HG03108 (cell line): Measurements from ENCODE around the gene EDAR.

Experiments used
- ATAC-seq: cut with Tn5 transposase; IDR thresholded peaks from one replicate; pipeline ENCODE4 v1.9.1; 2021; ENCODE audit warnings: moderate library complexity; ENCODE audit not compliant: unreplicated experiment

Gene EDAR

DNA sequence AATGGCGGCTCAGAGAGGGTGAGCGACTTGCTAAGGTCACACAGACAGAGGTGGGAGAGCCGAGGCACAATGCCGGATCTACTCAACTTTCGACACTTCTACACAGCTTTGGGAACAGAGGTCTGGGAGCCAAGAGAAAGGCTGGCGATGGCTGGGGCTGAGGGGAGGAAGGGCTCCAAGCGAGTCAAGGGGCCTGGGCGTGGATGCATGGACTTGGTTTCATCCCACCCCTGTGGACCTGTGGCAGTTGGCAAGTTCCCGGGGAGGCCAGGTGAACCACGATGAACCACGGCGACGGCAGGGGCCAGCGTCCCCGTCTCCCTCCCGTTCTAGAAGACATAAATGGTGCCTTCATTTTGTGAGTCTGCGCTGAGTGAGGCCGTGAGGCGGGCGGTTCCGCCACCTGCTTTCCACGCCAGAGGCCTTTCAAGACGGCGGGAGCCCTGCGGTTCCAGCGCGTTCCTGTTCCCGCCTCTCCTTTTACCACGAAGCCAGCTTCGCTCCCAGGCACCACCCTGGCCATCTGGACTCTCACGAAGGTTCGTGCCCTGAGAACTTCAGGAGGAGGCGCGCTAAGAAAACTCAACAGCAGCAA is 46.7 kb downstream of the EDAR start:
- ATAC-seq, result no peak

DNA sequence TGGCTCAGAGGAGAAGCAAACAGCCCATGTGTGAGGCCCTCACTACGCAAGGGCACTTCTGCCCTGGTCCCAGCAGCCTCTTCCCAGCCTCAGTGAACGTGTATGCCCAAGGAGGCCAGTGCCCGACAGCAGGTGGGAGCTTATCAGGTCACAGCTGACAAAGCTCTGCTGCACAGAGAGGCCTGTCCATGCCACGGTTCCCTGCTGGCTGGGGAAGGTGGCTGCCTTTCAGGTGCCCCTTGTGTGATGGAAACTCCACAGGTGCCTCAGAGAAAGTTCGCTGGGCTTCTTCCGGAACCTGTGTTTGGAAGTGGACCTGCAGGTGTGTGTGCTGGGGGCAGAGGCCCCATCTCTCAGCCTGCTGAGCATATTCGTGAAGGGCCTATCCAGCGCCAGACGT is 47.3 kb downstream of the EDAR start:
- no peak for ATAC-seq

DNA sequence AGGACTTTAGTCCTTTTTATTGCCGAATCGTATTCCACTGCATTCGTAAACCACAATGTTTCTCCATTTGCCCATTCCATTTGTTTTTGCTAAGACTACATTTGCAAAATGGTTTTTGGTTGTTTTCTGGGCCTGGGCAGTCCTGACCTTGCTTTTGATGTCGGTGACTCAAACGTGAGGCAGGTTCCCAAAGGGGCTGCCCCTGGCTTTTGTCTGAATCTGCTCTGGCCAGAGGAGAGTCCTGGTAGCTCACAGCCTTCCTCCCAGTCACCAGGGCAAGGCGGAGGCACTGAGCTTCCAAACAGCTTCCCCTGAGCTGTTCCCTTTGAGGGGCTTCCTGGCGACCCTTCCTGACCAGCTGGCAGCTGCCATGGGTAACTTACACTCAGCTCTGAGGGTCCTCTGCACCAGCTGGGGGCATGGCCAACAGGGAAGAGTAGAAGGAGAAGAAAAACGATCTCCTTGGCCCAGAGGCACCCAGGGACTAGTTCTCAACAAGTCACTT is 47.8 kb downstream of the EDAR start:
- no peak for ATAC-seq

DNA sequence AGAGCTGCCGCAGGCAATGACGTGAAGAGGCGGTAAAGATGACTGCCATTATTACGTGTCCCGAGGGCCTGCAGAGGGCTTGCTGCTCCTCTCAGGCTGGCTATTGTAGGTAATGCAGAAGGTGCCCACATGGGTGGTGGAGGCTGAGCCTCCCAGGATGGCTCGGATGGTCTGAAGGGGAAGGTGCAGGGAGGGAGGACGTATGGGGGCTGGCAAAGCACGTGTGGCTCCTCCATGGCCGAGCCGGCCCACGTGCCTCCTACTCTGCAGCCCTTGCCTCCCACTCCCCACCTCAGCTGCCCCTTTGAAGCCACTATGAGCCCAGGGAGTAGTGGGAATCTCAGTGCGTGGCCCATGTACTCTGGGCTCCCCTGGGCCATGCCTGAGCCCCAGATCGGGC is 48.9 kb downstream of the EDAR start:
- no peak for ATAC-seq

DNA sequence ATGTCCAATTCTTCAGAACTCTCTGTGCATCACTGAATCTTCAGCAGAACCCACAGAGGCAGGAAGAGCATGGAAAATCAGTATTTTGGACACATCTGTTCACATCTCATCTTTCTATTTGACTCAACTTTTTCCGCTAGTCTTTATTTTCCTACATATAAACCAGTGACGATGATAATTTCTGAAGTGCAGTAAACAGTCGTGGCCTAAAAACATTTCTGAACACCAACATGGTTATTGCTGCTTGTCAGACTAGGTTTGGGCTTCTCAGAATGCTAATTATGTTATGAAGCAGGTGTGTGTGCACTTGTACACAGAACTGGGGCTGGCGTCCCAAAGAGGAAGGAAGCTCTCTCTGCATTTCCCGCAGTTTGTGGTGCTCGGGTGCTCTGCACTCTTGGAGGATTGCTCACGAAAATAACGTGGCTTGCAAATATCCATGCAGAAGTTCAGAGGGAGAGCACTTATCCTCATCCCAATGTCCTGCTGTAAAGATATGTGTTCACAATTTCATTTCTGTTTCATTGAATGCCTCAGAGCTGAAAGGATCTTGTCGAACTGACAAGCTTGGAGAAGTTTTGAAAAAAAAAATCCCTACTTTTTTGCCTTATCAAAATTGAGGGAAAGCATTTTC is 50.8 kb downstream of the EDAR start:
- no peak for ATAC-seq

DNA sequence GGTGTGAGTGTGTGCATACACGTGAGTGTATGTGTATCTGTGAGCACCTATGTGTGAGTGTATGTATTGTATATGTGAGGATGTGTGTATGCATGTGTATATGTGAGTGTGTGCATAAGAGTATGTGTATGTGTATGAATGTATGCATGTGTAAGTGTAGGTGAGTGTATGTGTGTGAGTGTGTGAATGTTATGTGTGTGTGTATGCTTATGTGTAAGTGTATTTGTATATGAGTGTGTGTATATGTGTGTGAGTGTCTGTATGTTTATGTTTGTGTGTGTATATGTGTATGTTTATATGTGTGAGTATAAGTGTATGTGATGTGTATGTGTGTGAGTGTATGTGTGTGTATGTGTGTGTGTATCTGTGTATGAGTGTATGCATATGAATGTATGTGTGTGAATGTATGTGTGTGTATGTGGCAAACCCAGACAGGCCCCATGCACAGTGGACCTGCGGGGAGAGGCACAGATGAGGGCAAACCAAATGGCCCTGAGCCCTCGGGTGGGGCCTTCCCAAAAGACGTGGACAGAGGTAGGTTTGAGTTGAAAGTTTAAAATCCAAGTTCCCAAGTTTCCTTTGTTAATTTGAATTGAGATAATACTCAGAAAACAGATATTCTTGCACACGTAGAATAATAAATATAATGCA is 51.5 kb downstream of the EDAR start:
- no peak for ATAC-seq

DNA sequence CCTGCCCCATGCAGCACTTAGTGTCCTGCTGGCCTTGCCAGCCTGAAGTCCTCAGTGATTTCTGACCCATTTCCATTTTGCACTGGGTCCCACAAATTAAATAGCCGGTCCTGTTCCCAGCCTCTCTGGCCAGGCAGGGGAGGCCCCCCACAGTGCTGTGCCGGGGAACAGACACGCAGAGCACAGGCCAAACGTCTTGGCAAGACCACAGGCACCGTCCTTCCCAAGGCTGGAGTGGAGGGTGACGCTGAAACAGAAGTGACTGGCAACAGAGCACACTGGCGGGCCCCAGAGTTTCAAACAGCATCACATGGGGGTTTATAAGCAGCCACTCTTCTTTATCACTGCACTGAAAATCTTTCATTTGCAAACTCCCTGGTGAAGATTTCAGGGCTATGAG is 52.2 kb downstream of the EDAR start:
- ATAC-seq, result no peak

DNA sequence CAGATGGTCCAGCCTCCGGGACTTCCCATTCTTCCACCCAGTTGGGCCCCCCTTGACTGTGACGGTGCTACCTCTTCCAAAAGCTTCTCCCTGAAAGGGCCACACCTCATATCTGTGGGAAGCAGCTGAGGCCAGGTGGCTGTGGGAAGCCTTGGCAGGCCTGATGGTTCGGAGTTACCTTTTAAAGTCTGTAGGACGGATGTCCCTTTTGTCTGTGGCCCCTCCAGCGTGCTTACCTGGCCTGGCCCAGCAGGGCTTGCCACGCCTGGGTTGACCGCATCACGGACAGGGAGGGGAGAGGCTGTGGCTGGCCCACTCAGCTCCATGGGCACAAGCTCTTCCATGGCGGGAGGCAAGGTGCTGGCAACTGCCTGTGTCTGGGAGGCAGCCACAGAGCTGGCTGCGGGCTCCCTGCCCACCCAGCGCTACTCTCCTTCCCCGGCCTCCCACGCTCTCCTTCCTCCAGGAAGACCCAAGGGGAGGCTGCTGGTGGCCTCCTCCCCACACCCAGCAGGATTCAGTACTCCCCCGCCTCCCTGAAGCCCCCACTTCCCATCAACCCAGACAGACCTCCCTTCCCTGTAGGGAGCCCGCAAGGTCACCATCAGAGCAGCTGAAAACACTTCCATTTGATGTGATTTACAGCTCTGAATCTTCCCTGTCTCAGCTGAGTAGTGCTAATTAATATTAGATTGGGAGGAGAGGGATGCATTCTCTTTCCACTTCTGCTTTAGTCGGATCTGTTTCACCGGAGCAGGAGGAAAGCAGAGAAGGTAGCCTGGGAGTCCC is 52.8 kb downstream of the EDAR start:
- ATAC-seq, result no peak

DNA sequence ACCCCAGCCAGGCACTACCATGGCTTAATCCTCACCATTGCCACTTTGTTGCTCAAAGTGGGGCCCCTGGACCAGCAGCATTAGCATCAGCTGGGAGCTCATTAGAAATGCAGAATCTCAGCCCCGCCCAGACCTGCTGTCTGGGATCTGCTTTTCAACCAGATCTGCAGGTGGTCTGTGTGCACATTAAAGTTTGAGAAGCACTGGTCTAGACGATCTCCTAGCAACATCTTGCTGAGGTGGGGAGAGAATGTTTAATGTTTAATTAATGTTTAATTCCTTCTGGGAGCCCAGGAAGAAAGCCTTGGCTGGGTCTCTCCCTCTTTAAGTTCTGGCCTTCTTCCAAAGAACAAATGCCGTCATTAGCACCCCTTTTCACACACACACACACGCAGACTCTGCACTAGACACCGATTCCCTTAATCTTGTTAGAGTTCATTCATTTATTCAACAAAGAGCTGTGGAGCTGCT is 53.7 kb downstream of the EDAR start:
- no peak for ATAC-seq

DNA sequence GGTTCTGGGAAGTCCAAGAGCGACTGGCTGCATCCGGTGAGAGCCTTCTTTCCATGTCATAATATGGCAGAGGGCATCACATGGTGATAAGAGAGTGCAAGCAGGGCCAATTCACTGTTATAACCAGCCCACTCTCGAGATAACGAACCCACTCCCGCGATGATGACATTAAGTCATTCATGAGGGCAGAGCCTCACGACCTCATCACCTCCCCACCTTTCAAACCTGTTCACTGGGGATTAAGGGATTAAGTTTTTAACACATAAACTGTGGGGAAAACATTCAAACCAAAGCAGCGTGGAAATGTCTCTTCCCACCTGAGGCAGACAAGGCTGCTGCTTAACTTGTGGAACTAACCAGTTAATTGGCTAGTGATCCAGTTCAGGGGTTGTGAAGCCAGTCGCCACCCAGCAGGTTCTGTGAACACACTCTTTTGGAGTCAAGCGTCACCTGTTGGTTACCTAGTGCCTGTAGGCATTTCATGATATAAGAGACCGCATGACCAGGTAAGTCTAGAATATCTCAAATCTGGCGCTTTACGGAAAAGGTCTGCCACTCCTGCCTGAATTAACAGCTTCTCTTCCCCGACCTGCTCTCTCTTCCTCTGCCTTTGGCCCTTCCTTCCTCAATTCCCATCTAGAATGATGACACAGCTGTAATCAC is 54.3 kb downstream of the EDAR start:
- ATAC-seq, result no peak

DNA sequence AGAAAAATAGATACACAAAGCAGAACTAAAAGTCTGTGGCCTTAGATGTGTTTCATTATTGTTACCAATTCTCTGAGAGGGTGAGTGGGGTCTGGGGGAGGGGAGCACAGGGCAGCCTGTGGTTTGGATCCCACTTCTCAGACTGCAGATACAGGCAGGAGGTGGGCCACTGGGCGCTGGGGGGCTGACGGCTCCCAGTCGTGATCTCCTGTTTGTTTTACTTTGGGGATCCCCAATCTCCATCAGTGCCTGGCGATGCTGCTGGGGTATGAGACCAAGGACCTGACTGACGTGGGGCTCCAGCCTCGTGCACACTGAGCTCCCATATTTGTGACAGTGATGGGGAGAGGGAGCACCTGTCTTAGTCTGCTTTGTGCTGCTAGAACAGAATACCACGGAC is 54.9 kb downstream of the EDAR start:
- ATAC-seq, result no peak

DNA sequence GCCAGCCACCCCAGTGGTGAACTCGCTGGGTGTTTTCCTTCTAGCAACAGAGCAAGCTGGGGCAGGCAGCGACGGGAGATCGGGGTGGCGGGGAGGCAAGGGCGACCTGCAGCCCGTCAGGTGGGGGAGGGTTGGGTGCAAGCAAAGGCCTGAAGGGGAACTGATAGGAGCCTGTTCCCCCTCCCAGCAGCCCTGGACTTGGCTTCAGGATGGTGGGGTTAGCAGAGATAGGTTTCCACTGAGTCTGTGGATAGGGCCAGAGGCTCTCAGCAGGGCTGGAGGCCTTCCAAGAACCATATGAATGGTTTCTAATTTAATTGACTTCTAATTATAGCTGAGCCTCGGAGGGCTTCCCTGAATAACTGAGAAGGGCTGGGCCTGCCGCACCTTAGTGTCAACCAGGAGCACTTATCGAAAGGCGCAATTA is 55.3 kb downstream of the EDAR start:
- ATAC-seq, result no peak

DNA sequence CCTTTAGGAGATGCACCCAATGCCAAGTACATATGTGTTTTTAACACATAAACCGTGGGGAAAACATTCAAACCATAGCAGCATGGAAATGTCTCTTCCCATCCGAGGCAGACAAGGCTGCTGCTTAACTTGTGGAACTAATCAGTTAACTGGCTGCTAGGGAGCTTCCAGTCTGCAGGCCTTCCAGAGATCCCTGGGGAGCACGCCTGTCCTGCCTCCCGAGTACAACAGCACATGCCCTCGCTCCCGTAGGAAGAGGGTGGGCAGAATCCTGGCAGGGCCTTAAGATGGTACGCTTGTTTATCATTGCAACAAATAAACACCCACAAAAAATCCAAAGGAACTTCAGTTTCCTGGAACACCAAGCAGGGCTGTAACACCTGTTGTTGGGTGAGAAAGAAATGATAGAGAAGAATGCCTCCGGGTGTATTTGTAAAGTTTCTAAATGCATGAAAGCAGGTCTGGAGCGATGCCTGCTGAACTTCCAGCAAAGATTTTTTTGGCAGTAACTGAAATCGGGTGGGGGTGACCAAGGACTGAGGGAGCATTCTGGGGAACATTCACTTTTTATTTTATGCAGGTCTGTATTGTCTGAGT is 56.2 kb downstream of the EDAR start:
- ATAC-seq, result no peak

DNA sequence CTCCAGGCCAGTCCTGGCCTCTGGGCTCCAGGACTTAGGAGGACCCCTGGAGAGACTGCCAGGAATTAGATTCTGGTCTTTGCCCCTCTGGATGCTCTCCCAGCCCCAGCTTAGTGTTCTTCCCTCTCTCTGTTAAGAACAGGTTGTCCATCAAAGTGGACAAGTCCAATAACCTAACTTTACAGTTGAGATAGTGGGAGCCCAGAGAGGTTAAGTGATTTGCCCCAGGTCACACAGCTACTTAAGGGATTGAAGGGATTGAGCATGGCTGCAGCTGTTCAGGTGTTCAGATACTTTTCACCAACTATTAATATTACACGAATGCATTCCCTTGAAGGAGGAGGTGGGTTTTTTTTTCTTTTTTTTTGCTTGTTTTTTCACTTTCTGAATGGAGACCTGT is 57.6 kb downstream of the EDAR start:
- ATAC-seq, result no peak

DNA sequence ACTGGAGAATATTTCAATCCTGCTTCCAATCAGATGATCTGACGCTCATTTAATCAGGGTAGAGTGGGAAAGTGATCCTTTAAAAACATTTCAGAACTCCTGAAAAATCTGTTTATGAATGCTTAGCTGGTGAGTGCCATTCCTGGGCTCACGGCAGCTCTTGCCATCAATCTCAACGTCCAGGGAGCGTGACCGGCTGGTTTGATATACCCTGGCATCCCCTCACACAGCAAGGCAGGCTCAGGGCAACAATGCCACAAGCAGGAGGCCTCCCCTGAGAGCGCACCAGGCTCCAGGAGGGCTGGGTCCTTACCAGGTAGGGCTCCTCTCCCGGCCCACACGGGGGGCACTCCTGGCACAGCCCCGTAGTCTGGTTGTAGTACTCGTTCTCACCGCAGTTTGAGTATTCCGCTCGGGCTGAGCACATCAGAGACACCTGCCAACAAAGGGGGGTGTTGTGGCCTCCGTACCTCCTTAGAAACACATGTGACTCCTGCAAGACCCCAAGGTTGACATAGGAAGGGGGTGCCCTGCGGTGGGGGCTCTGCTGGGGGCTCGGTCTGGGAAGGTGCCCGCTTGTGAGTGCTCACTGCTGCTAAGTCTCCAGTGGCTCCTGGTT is 59.1 kb downstream of the EDAR start:
- no peak for ATAC-seq

DNA sequence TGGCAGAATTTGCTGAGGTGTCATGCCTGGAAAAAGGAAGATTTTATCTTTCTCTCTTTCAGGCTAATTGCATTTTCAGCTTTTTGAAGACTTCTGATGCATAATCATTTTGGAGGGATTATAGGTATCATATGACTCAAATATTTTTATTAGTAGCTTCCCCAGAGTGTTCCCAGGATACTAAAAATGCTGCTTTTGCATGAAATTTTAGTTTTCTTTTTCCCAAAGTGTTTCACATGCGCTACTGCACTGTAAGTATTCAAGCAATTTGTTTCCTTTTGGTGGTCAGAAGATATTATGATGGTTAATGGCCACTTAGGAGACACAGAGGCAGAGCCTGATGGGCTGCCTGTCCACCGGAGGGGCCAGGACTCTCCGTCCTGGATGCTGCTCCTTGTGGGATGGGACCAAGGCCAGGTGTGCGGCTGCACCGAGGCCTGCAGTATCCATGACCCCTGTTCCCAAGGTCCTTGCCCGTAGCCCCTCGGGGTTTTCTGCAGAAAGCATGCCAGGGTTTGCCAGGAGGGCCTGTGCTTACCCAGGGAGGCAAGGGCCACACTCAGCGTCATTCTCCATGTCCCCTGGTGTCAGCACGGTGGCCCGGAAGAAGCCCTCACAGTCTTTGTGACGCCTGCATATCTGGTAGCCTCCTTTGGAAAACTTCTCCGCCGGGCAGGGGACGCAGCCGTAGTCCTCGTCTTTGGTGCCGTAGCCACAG is 60.2 kb downstream of the EDAR start:
- ATAC-seq, result no peak

DNA sequence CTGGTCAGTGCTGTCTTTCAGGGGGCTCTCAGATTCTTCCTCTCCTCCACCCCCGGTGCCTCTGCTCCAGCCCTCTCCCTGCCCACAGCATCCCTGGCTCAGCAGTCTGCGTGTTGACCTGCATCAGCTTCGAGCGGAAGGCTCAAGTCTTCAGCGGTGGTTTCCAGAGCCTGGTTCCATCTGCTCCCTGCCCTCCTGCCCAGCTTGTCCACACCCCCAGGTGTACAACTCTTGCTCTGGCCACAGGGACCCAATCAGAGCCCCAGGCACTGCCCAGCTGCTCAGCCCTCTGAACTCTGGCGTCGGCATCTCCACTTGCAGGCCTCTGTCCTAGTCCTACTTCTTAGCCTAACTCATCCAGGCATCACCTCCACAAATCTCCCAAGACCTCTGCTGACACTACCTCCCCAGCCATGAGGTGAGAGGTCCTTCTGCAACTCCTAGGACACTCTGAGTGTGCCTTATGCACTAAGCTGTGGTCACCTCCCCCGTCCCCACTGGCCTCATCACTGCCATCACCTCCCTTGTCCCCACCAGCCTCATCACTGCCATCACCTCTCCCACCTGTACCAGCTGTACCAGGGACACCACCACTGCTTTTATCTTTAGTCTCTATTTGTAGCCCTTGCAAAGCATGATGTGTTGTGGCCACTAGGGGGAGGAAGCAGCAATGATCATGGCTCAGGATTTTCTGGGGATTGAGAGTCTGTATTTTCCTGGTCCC is 60.9 kb downstream of the EDAR start:
- ATAC-seq, result no peak

DNA sequence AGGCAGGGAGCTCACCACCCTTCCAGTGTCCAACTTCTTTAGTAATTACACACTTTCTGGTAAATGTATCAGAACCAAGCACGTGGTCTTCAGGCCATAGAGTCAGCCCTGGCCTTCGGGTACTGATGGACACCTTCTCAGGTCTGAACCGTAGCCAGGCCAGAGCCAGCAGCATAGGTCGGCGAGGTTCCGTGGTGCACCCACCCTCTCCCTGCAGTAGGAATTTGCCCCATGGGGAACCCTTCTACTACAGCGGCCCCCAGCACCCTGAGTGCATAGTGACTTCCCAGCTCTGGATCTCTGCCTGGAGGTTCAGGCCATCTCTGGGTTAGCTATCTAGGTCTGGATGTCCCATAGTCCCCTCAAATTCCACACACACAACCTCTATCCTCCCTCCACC is 61.6 kb downstream of the EDAR start:
- no peak for ATAC-seq
